ENCODE measurements around the gene COA6.

- TF ChIP-seq ZNF274 (IDR thresholded peaks at IDR 0.05; ENCODE audit: low read depth, low read length) (no peak), SUZ12 (IDR thresholded peaks at IDR 0.05; ENCODE audit: extremely low read depth, insufficient read depth, insufficient read length) (no peak)
Measured at GRCh38 chr1:234400773-234401172, 27.5 kb downstream of the COA6 start.
